Epithelial cell of proximal tubule (primary cell): ENCODE results near the gene DDX52. TPM values are rescaled to one million over a fixed set of nuclear protein-coding genes. Genes with fewer than 3 reads are reported as not detected.

Source experiments
- DNase-seq: peaks from one replicate; pipeline ENCODE4 v3.0.0-alpha.2; 2011; ENCODE audit warnings: low read depth
- H3K4me3 ChIP-seq: 2 replicates; pipeline ENCODE4 v1.5.1; 2011; ENCODE audit warnings: low read depth, mild to moderate bottlenecking, low read length
- CTCF ChIP-seq: conservative IDR thresholded peaks from 2 replicates; pipeline ENCODE4 v1.5.1; 2012; ENCODE audit warnings: low read depth, mild to moderate bottlenecking, low read length
- total RNA-seq: library from RNA; depleted of rRNA; stranded (reverse); fragments of >200 nt; gene quantifications from 2 replicates; pipeline ENCODE4 v1.2.3, GENCODE V29; 2015

The DDX52 gene
- total RNA-seq, 1 donor from 2014 or later, result 34.5 TPM

GRCh38 chr17:37567538-37567937 is 75.7 kb downstream of the DDX52 start:
- DNase-seq, result no peak
- no peak for TF ChIP-seq CTCF
- no peak overlapping the region for H3K4me3 ChIP-seq

- H3K4me3 ChIP-seq, result no peak overlapping the region
- TF ChIP-seq CTCF, result no peak
- DNase-seq, result no peak
These were observed 76.1 kb downstream of the DDX52 start for GRCh38 chr17:37567137-37567536.

- no peak overlapping the region for H3K4me3 ChIP-seq
- DNase-seq, result no peak
- TF ChIP-seq CTCF, result no peak
These were observed 79.0 kb downstream of the DDX52 start for GRCh38 chr17:37564252-37564651.

- no peak for DNase-seq
- no peak overlapping the region for H3K4me3 ChIP-seq
- TF ChIP-seq CTCF, result no peak
These were observed 81.1 kb downstream of the DDX52 start for GRCh38 chr17:37562016-37562745.

Other genes starting within 250 kb of the DDX52 start
- 26.4 and 45.4 TPM in 2 replicates for gene ACACA, start 236.6 kb downstream of the DDX52 start, total RNA-seq
- 10.4 and 14.0 TPM in 2 replicates for gene TADA2A, start 236.6 kb downstream of the DDX52 start, total RNA-seq
- 29.2 and 87.7 TPM in 2 replicates for gene DUSP14, start 153.6 kb downstream of the DDX52 start, total RNA-seq
- gene SYNRG, start 34.0 kb downstream of the DDX52 start, total RNA-seq, result 10.4 and 11.0 TPM in 2 replicates
- 21.9 and 29.8 TPM in 2 replicates for gene HNF1B, start 101.6 kb upstream of the DDX52 start, total RNA-seq